ENCODE data around the gene SP6.

Gene SP6

GRCh38 chr17:47850692-47851573, at the start of gene SP6:
SP6 (minus strand) TSS chr17:47851163; CDS start chr17:47848429, 2,734 bp downstream.
- peak; percentile 4 for TF ChIP-seq CTCF (IDR thresholded peaks at IDR 0.05; ENCODE audit: extremely low read depth, insufficient read depth, missing control alignments)
- peak; percentile 70 for DNase-seq (ENCODE audit: low spot score)
- in situ Hi-C loops (cut with MboI; ENCODE audit: low pct_unique_long_range_greater_than_20kb, low sequenced_read_pairs, unreplicated experiment): no loop called here

DNA sequence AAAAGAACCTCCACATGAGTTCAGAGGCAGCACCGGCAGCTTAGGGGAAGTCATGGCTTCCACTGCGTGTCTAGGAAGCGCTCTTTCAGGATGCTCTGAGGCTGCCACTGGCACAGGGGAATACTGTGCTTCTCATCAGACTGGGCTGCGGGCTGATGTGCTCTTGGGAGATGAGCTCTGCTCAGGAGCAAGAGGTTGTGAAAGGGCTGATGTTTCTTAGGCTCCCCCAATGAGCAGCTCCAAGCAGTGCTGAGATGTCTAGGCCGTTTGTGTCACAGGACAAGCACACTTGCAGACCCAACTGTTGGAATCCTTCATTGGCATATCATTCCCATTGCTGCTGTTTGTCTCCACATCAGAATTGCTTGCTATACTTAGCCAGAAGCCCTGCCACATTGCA, 48.7 kb upstream of the SP6 start:
- TF ChIP-seq CTCF (IDR thresholded peaks at IDR 0.05; ENCODE audit: extremely low read depth, insufficient read depth, missing control alignments): no peak
- DNase-seq (ENCODE audit: low spot score): no peak
- in situ Hi-C loops (cut with MboI; ENCODE audit: low pct_unique_long_range_greater_than_20kb, low sequenced_read_pairs, unreplicated experiment): no loop called here

DNA sequence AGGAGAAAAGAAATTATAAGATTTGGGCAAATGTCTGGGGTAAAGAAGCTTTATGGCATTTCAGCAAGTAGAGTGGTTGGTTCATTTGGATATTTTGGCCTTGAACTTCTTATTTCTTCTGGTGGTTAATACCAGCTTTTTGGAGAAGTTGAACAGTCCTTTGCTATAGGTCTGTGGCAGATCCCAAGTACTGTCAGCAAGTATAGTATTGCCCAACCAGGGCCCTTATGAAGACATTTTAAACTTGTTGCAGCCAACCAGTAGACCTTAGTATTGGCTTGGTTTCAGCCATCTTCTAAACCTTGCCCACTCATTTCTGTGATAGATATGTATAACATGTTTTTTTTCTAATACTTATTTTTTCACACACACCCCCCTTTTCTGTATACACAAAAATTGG, 47.3 kb upstream of the SP6 start:
- no peak for TF ChIP-seq CTCF (IDR thresholded peaks at IDR 0.05; ENCODE audit: extremely low read depth, insufficient read depth, missing control alignments)
- in situ Hi-C loops (cut with MboI; ENCODE audit: low pct_unique_long_range_greater_than_20kb, low sequenced_read_pairs, unreplicated experiment): no loop called here
- no peak for DNase-seq (ENCODE audit: low spot score)

GRCh38 chr17:47897561-47897960, 46.6 kb upstream of the SP6 start:
- DNase-seq (ENCODE audit: low spot score): no peak
- in situ Hi-C loops (cut with MboI; ENCODE audit: low pct_unique_long_range_greater_than_20kb, low sequenced_read_pairs, unreplicated experiment): no loop called here
- no peak for TF ChIP-seq CTCF (IDR thresholded peaks at IDR 0.05; ENCODE audit: extremely low read depth, insufficient read depth, missing control alignments)

DNA sequence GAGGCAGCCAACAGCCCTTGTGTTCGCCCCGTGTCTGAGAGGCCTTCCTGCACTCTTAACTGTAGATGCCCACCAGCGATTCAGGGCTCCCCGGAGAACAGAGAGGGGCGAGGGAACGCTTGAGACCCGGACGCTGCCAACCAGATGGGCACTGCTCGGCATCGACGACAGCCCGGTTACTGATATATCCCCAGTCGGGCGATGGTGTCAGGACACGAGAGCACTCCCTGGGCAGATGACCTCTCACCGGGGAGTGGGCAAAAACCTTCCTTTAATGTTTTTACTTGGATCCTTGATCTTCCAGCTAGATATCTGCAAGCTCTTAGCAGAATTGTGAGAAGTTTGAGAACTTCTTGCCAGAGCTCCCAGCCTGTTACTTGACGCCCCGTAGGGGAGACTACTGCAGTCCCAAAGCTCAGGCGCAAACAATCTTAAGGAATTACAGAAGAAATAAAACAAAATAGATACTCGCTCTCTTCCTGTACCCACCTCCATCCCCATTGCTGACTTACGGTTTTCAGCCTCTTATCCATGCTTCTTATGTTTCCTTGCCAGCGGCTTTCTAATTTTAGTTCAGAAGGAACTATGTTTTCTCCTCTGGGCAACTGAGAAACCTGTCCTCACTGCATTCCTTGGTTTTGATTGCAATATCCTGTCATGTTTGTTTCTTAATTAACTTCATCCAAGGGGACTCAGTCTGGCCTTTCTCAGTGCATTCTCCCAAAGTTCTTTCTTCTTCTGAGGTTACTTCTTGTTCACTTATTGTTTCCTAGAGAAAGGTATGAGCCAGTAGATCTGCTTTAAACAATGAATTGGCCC, 45.9 kb upstream of the SP6 start:
- in situ Hi-C loops (cut with MboI; ENCODE audit: low pct_unique_long_range_greater_than_20kb, low sequenced_read_pairs, unreplicated experiment): no loop called here
- DNase-seq (ENCODE audit: low spot score): no peak
- TF ChIP-seq CTCF (IDR thresholded peaks at IDR 0.05; ENCODE audit: extremely low read depth, insufficient read depth, missing control alignments): no peak

GRCh38 chr17:47895856-47896671, 45.1 kb upstream of the SP6 start, which contains the start of gene SP2:
SP2 (plus strand) TSS chr17:47896236; CDS start chr17:47896287, 51 bp downstream.
- in situ Hi-C loops (cut with MboI; ENCODE audit: low pct_unique_long_range_greater_than_20kb, low sequenced_read_pairs, unreplicated experiment): no loop called here
- DNase-seq (ENCODE audit: low spot score): peak; percentile 98
- peak; percentile 15 for TF ChIP-seq CTCF (IDR thresholded peaks at IDR 0.05; ENCODE audit: extremely low read depth, insufficient read depth, missing control alignments)

Measured in GM13977 (cell line).